RWPE2 (cell line): ENCODE results near the gene RSRC1.

Experiments used
- ATAC-seq: fragments of 200-7000 bp; cut with Tn5 transposase; 3 replicates; pipeline ENCODE4 v1.9.1; 2021; ENCODE audit warnings: low read depth
- DNase-seq: peaks from one replicate; pipeline ENCODE4 v3.0.0-alpha.2; 2020; ENCODE audit warnings: low spot score
- H3K27ac ChIP-seq: fragments of 450-650 bp; 2 replicates; pipeline ENCODE4 v1.5.1; 2017; ENCODE audit warnings: mild to moderate bottlenecking; ENCODE audit not compliant: poor library complexity, severe bottlenecking
- H3K27me3 ChIP-seq: fragments of 250-450 bp; sonication (Bioruptor Pico); 2 replicates; pipeline ENCODE4 v1.5.1; 2021; ENCODE audit warnings: mild to moderate bottlenecking, moderate library complexity; ENCODE audit not compliant: insufficient read depth, poor library complexity, severe bottlenecking
- H3K36me3 ChIP-seq: fragments of 250-450 bp; sonication (Bioruptor Pico); 2 replicates; pipeline ENCODE4 v1.5.1; 2020; ENCODE audit warnings: low read depth, mild to moderate bottlenecking, moderate library complexity
- H3K4me1 ChIP-seq: fragments of 250-450 bp; sonication (Bioruptor Pico); 2 replicates; pipeline ENCODE4 v1.5.1; 2021; ENCODE audit warnings: mild to moderate bottlenecking, moderate library complexity; ENCODE audit not compliant: insufficient read depth, poor library complexity, severe bottlenecking
- H3K4me3 ChIP-seq: fragments of 250-450 bp; sonication (Bioruptor Pico); 2 replicates; pipeline ENCODE4 v1.5.1; 2021; ENCODE audit warnings: mild to moderate bottlenecking, moderate library complexity; ENCODE audit not compliant: severe bottlenecking
- H3K9me3 ChIP-seq: fragments of 250-450 bp; sonication (Bioruptor Pico); 2 replicates; pipeline ENCODE4 v1.5.1; 2021; ENCODE audit warnings: mild to moderate bottlenecking, moderate library complexity; ENCODE audit not compliant: severe bottlenecking
- CTCF ChIP-seq: fragments of 450-650 bp; IDR thresholded peaks from one replicate; pipeline ENCODE4 v1.5.1; 2017; ENCODE audit warnings: mild to moderate bottlenecking, moderate library complexity; ENCODE audit not compliant: poor library complexity, severe bottlenecking

RSRC1 gene

DNA sequence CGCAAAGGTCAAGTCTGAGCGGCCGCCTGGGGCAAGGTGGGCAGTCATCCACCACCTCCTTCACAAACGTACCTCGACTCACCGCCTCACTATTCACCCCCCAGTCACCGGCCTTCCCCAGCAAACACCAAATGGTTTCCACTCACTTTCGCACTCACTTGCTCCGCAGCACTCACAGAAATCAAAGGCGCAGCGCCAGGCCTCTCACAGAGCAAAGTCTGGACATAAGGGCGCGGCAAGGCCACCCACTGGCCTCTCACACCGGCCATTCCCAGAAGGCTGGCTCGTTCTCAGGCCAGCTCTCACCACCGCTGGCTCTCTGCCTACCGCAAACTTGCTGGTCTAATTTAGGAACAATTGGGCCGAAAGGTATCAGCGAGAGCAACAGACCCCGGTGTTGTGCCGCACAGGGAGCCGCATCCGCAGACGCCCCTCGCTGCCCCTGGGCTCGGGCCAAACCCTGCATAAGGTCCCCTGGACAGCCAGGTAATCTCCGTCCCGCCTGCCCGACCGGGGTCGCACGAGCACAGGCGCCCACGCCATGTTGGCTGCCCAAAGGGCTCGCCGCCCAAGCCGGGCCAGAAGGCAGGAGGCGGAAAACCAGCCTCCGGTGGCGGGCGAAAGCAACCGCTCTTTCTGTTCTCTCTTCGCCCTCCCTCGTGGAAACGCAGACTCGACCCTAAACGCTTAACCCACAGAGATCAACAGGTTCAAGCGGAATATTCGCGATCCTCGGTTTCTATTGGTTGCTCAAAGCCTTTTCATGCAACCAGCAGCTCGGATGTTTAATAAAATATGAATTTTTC, 6.6 kb upstream of the RSRC1 start:
- no peaks in the 10 kb centered on the region for H3K9me3 ChIP-seq
- H3K4me3 ChIP-seq = no peak overlapping the region
- no peaks in the 10 kb centered on the region for H3K4me1 ChIP-seq
- H3K36me3 ChIP-seq = no peaks in the 10 kb centered on the region
- no peak for DNase-seq
- no peak overlapping the region for H3K27ac ChIP-seq
- TF ChIP-seq CTCF = no peak
- no peak for ATAC-seq
- H3K27me3 ChIP-seq = peaks cover 99% of the 10 kb centered on the region

- Histone ChIP-seq H3K27ac (no peak overlapping the region), H3K4me1 (no peaks in the 10 kb centered on the region), H3K9me3 (no peaks in the 10 kb centered on the region), H3K27me3 (peaks cover 99% of the 10 kb centered on the region), H3K36me3 (no peaks in the 10 kb centered on the region), H3K4me3 (no peak overlapping the region)
- TF ChIP-seq CTCF = no peak
- DNase-seq (no peak), ATAC-seq (no peak)
Measured at GRCh38 chr3:158103887-158104327, 6.0 kb upstream of the RSRC1 start.

- TF ChIP-seq CTCF = no peak
- ATAC-seq (no peak), DNase-seq (no peak)
- H3K9me3 ChIP-seq = no peaks in the 10 kb centered on the region
- no peak overlapping the region for H3K4me3 ChIP-seq
- H3K36me3 ChIP-seq = no peaks in the 10 kb centered on the region
- H3K4me1 ChIP-seq = peaks cover 3% of the 10 kb centered on the region
- H3K27ac ChIP-seq = no peak overlapping the region
- peaks cover 97% of the 10 kb centered on the region for H3K27me3 ChIP-seq
Measured at GRCh38 chr3:158104431-158104921, 5.4 kb upstream of the RSRC1 start.

DNA sequence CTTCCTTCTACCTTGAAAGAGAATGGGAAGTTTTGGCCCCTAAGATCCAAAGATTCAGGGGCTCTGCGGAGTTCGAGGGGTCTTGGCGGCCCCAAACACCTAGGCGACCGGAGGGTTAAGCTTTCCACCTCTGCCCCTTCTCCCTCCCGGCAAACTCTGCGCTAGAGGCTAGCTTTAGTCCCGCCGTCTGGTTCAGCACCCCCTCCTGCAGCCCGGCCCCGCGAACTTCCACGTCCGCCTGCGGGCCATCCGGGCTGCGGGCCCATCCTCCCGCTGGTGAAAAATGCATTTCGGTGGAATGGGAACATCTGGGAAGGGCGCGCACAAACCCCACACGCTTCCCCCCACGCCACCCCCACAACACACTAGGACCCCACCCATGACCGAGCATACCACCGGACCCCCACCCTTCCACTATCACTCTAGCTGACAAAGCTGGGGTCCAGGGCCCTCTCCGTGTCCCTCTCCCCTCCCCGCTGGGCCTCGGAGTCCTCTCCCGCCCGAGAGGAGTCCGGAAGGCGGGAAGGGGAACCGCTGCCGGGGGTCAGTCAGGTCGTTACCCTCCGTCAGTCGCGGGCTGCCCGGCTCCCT, 4.7 kb upstream of the RSRC1 start:
- Histone ChIP-seq H3K4me1 (peaks cover 3% of the 10 kb centered on the region), H3K27ac (no peak overlapping the region), H3K27me3 (peaks cover 90% of the 10 kb centered on the region), H3K4me3 (peak overlapping the region; percentile 35), H3K36me3 (no peaks in the 10 kb centered on the region), H3K9me3 (no peaks in the 10 kb centered on the region)
- TF ChIP-seq CTCF = no peak
- ATAC-seq = no peak
- DNase-seq = no peak
